AG09319 (cell line): Measurements from ENCODE around the gene SDHAF2.

Source experiments
- DNase-seq: peaks from one replicate; pipeline ENCODE4 v3.0.0-alpha.2; 2010; ENCODE audit warnings: low read depth; ENCODE audit errors: extremely low read depth
- CTCF ChIP-seq: IDR thresholded peaks from 2 replicates; pipeline ENCODE4 v1.5.1; 2011; ENCODE audit warnings: low read depth, mild to moderate bottlenecking, inconsistent platforms, low read length, moderate library complexity

The SDHAF2 gene

GRCh38 chr11:61489833-61490721, 60.2 kb downstream of the SDHAF2 start:
- no peak for TF ChIP-seq CTCF
- no peak for DNase-seq

- no peak for DNase-seq
- no peak for TF ChIP-seq CTCF
Measured at GRCh38 chr11:61491736-61492395, 61.9 kb downstream of the SDHAF2 start.

- no peak for DNase-seq
- TF ChIP-seq CTCF = no peak
Measured at GRCh38 chr11:61494381-61494961, 64.5 kb downstream of the SDHAF2 start.

- no peak for DNase-seq
- TF ChIP-seq CTCF = no peak
Measured at GRCh38 chr11:61495801-61496601, 66.1 kb downstream of the SDHAF2 start.
